OCI-M1 (cell line): ENCODE measurements around the gene FTO.
"Not testable (repeated sequence)": the region's sequence is repeated elsewhere in the genome, so short reads cannot be mapped to it uniquely, and the experiment has no call there.

Source experiments
- DNase-seq: peaks from one replicate; lab custom pipeline; 2025; lab: John Stamatoyannopoulos, UW

FTO gene

GRCh38 chr16:53703590-53704444 lies at the start of gene FTO, which contains the start of gene RPGRIP1L:
Gene FTO (plus strand): TSS chr16:53704156.
Gene RPGRIP1L (minus strand): TSS chr16:53703859. CDS start chr16:53700723, 3,136 bp downstream.
- peak; percentile 96 for DNase-seq

GRCh38 chr16:53654946-53655345 lies 49.0 kb upstream of the FTO start:
- no peak for DNase-seq

GRCh38 chr16:53662072-53662471 lies 41.9 kb upstream of the FTO start:
- no peak for DNase-seq

- no peak for DNase-seq
Observed at GRCh38 chr16:53664724-53665345, 39.1 kb upstream of the FTO start.

GRCh38 chr16:53666786-53667415 lies 37.1 kb upstream of the FTO start:
- DNase-seq: no peak

- DNase-seq: no peak
Observed at GRCh38 chr16:53668869-53669268, 35.1 kb upstream of the FTO start.

GRCh38 chr16:53672461-53672860 lies 31.5 kb upstream of the FTO start:
- DNase-seq: no peak

GRCh38 chr16:53673189-53673588 lies 30.8 kb upstream of the FTO start:
- DNase-seq: no peak

- DNase-seq: no peak
Observed at GRCh38 chr16:53678155-53678554, 25.8 kb upstream of the FTO start.

- DNase-seq: no peak
Observed at GRCh38 chr16:53678756-53679343, 25.1 kb upstream of the FTO start.

GRCh38 chr16:53680756-53681155 lies 23.2 kb upstream of the FTO start:
- DNase-seq: no peak

- DNase-seq: no peak
Observed at GRCh38 chr16:53681354-53681753, 22.6 kb upstream of the FTO start.

GRCh38 chr16:53685334-53685733 lies 18.6 kb upstream of the FTO start:
- not testable (repeated sequence) for DNase-seq

GRCh38 chr16:53686710-53687109 lies 17.2 kb upstream of the FTO start:
- DNase-seq: no peak

- no peak for DNase-seq
Observed at GRCh38 chr16:53689636-53690035, 14.3 kb upstream of the FTO start.

GRCh38 chr16:53690771-53691170 lies 13.2 kb upstream of the FTO start:
- no peak for DNase-seq

- DNase-seq: peak; percentile 41
Observed at GRCh38 chr16:53692146-53692545, 11.8 kb upstream of the FTO start.

- DNase-seq: no peak
Observed at GRCh38 chr16:53693320-53693719, 10.6 kb upstream of the FTO start.

- no peak for DNase-seq
Observed at GRCh38 chr16:53695070-53695469, 8.9 kb upstream of the FTO start.

GRCh38 chr16:53698271-53698670 lies 5.7 kb upstream of the FTO start:
- not testable (repeated sequence) for DNase-seq

- peak; percentile 29 for DNase-seq
Observed at GRCh38 chr16:53704445-53704813, 473 bp downstream of the FTO start.

- no peak for DNase-seq
Observed at GRCh38 chr16:53707671-53708070, 3.7 kb downstream of the FTO start.

- DNase-seq: no peak
Observed at GRCh38 chr16:53708490-53708889, 4.5 kb downstream of the FTO start.
